ENCODE results near the gene NFIC. TPM values are rescaled to one million over a fixed set of nuclear protein-coding genes. Genes with fewer than 3 reads are reported as not detected.

Gene NFIC
- total RNA-seq, 6 experiments from 2014 or later, result 94.6 to 168 (median 120) TPM

DNA sequence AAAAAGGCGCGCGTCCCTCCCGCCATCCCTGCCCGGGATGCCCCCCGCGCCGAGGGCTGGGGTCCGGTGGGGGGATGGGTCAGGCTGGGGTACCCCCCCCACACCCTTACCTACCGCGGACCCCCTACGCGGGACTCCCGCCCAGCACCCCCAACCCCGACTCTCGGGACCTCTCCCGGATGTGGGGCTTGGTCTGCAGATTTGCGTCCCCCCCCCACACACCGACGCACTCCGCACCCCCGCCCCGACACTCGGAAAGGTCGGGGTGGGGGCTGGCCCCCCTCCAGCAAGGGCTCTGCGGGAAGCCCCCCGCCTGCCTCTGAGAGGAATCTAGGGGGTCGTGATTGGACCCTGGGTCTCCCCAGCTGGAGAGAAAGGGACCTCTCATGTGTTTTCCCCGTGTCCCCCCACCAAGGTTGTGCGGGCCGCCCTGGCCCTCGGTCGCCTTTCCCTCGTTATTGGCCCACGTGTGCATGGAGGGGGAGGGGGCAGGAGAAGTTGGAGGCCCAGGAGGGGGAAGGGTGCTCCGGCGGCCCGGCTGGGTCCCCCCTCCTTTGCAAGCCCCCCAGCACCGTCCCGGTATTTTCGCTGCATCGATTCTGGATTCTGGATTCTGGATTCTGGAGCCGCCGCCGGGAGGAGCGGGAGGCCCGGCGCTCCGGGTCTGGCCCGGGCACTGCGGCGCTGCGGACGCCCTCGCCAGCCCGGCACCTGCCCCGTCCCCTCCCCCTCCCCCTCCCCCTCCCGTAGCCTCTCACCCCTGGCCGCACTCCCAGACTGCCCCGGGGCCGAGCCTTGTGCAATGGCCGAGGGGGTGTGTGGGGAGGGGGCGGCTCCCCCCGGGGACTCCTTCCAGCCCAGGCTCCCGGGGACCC, 607 bp downstream of the NFIC start:
- H3K27ac ChIP-seq, result peak overlapping the region; percentile 89 to 97 (median 95)
- H3K27me3 ChIP-seq, result no peaks in the 10 kb centered on the region
- WGBS (ENCODE audit: insufficient coverage, low coverage, low lambda C conversion rate, missing lambda C conversion rate), result 1% methylated on average over 27 of the region's 65 CpGs
- H3K36me3 ChIP-seq, result no peaks in the 10 kb centered on the region
- no peaks in the 10 kb centered on the region for H3K9me3 ChIP-seq
- peak overlapping the region; percentile 81 to 90 (median 90) for H3K4me3 ChIP-seq
- DNase-seq, result peak; percentile 77 to 85 (median 84)
- ATAC-seq, result peak; percentile 41 to 57 (median 55)
- TF ChIP-seq, protein P1, sequence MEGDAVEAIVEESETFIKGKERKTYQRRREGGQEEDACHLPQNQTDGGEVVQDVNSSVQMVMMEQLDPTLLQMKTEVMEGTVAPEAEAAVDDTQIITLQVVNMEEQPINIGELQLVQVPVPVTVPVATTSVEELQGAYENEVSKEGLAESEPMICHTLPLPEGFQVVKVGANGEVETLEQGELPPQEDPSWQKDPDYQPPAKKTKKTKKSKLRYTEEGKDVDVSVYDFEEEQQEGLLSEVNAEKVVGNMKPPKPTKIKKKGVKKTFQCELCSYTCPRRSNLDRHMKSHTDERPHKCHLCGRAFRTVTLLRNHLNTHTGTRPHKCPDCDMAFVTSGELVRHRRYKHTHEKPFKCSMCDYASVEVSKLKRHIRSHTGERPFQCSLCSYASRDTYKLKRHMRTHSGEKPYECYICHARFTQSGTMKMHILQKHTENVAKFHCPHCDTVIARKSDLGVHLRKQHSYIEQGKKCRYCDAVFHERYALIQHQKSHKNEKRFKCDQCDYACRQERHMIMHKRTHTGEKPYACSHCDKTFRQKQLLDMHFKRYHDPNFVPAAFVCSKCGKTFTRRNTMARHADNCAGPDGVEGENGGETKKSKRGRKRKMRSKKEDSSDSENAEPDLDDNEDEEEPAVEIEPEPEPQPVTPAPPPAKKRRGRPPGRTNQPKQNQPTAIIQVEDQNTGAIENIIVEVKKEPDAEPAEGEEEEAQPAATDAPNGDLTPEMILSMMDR (IDR thresholded peaks at IDR 0.05), result no peak
- peak; percentile 77 for TF ChIP-seq POLR2A (IDR thresholded peaks at IDR 0.05)
- intact Hi-C loops (cut with DNase I), result loop anchor here in 1 of 2 donors (5.0 to 10.0 kb wide), 2 partner anchors 35 to 58 kb away; no protein-coding TSS in a partner anchor
- peaks cover 0 to 22% (median 2%) of the 10 kb centered on the region in 4 donors for H3K4me1 ChIP-seq

DNA sequence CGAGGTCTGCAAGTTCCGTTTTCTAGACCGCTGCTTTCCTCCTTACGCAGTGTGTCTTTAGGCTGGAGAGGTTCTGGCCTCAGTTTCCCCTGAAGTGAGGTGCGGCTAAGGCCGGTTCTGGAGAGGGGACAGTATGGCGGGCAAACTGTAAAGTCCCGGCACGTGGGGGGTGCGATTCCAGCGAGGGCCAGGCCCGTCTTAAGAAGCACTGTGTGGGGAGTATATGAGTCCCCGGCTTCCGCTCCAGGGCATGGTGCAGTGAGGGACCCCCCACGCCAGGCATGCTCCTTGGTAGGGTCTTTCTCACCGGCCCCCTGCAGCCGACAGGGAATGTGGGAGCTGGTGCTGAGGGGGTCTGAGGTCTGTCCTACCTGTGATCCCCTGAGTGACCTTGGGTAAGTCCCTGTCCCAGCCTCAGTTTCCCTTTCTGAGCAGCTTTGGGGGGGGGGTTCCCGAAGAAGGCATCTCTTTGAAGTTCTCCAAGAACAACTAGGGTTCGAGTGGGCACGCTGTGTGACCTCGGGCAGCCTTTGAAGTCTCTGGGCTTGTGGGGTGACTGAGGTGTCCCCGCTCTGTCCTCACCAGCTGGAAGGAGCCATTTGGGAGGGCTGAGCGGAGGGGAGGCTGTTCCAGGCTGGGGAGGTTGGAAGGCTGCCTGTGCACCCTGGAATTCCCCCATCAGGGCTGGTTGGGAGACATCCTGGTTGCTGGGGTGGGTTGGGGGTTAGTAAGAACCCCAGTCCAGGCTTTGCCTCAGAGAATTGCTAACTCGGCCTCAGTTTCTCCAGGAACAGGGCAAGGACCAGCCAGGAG, 1.5 kb downstream of the NFIC start:
- H3K4me1 ChIP-seq, result peaks cover 0 to 28% (median 3%) of the 10 kb centered on the region in 4 donors
- H3K4me3 ChIP-seq, result peak overlapping the region; percentile 81 to 90 (median 90)
- TF ChIP-seq, protein P1 (IDR thresholded peaks at IDR 0.05), result no peak
- TF ChIP-seq POLR2A (IDR thresholded peaks at IDR 0.05), result no peak
- intact Hi-C loops (cut with DNase I), result loop anchor here in 1 of 2 donors (5.0 to 10.0 kb wide), 2 partner anchors 34 to 57 kb away; no protein-coding TSS in a partner anchor
- H3K27ac ChIP-seq, result peak overlapping the region; percentile 89 to 97 (median 95)
- peak in 2 of 3 donors; percentile 48 to 56 for DNase-seq
- no peaks in the 10 kb centered on the region for H3K36me3 ChIP-seq
- ATAC-seq, result peak in 1 of 4 donors; percentile 3
- no peaks in the 10 kb centered on the region for H3K27me3 ChIP-seq
- WGBS (ENCODE audit: insufficient coverage, low coverage, low lambda C conversion rate, missing lambda C conversion rate), result 6% methylated on average over 6 of the region's 24 CpGs
- H3K9me3 ChIP-seq, result no peaks in the 10 kb centered on the region

DNA sequence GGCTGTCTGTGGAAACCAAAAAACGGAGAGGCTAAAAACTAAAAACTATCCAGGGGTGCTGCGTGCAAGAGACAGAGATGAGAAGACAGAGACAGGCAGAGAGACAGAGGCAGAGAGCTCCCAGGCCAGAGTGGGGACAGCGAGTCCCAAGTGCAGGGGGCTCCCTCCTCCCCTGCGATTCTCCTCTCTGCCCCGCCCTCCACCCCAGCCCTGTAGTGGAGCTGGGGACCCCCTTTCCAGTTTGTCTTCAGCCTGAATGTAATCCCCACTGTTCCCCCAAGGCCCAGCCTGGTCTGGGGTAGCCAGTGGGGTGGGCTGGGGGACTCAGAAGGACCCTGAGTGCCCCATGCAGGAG, 2.0 kb downstream of the NFIC start:
- Histone ChIP-seq H3K9me3 (no peaks in the 10 kb centered on the region), H3K4me1 (peaks cover 0 to 34% (median 6%) of the 10 kb centered on the region in 4 donors), H3K27me3 (no peaks in the 10 kb centered on the region), H3K36me3 (no peaks in the 10 kb centered on the region), H3K4me3 (peak overlapping the region; percentile 81 to 90 (median 90)), H3K27ac (peak overlapping the region; percentile 89 to 97 (median 95))
- ATAC-seq (no peak), DNase-seq (peak in 1 of 3 donors; percentile 45)
- no peak for TF ChIP-seq POLR2A (IDR thresholded peaks at IDR 0.05)
- TF ChIP-seq, protein P1 (IDR thresholded peaks at IDR 0.05), result no peak
- intact Hi-C loops (cut with DNase I), result loop anchor here in 1 of 2 donors (5.0 to 10.0 kb wide), 2 partner anchors 34 to 56 kb away; no protein-coding TSS in a partner anchor
- 7% methylated on average over 2 of the region's 5 CpGs for WGBS (ENCODE audit: insufficient coverage, low coverage, low lambda C conversion rate, missing lambda C conversion rate)

DNA sequence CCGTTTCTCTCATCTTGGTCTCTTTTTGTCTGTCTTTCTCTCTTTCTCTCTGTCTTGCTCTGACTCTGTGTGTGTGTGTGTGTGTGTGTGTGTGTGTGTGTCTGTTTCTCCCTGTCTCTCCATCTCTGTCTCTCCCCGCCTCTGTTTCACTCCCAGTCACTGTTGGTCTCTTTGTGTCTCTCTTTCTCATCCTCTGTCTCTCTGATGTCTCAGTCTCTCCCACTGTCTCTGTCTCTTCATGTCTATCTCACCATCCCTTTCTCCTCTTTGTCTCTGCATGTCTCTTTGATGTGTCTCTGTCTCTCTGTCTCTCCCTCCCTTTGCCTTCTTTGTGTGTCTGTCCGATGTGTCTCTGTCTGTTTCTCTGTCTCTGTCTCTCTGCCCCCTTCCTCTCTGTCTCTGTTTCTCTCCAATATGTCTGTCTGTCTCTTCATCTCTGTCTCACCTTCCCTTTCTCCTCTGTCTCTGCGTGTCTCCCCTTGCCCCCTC, 2.5 kb downstream of the NFIC start:
- TF ChIP-seq, protein P1 (IDR thresholded peaks at IDR 0.05), result no peak
- TF ChIP-seq POLR2A (IDR thresholded peaks at IDR 0.05), result no peak
- H3K4me1 ChIP-seq, result peaks cover 0 to 39% (median 9%) of the 10 kb centered on the region in 4 donors
- peak overlapping the region; percentile 89 to 97 (median 95) for H3K27ac ChIP-seq
- no peaks in the 10 kb centered on the region for H3K36me3 ChIP-seq
- WGBS (ENCODE audit: insufficient coverage, low coverage, low lambda C conversion rate, missing lambda C conversion rate), result 11% methylated on average over 4 of the region's 4 CpGs
- H3K4me3 ChIP-seq, result peak overlapping the region; percentile 81 to 90 (median 90)
- ATAC-seq, result no peak
- no peaks in the 10 kb centered on the region for H3K27me3 ChIP-seq
- intact Hi-C loops (cut with DNase I), result loop anchor here in 1 of 2 donors (5.0 to 10.0 kb wide), 2 partner anchors 33 to 56 kb away; no protein-coding TSS in a partner anchor
- no peaks in the 10 kb centered on the region for H3K9me3 ChIP-seq
- DNase-seq, result no peak

All from right lobe of liver (tissue), 6 donors.